ENCODE results near the gene CNMD. TPM values are rescaled to one million over a fixed set of nuclear protein-coding genes. Genes with fewer than 3 reads are reported as not detected.
"Not testable (repeated sequence)": the region's sequence is repeated elsewhere in the genome, so short reads cannot be mapped to it uniquely, and the experiment has no call there.

Gene CNMD
- total RNA-seq, 1 experiment from 2014 or later, result not detected

GRCh38 chr13:52746141-52746540 lies 6.5 kb upstream of the CNMD start:
- DNase-seq (ENCODE audit: low read depth), result no peak

- peak; percentile 39 for DNase-seq (ENCODE audit: low read depth)
Measured at GRCh38 chr13:52744842-52745375, 5.3 kb upstream of the CNMD start.

- DNase-seq (ENCODE audit: low read depth), result peak; percentile 18
Measured at GRCh38 chr13:52743988-52744387, 4.4 kb upstream of the CNMD start.

- DNase-seq (ENCODE audit: low read depth), result no peak
Measured at GRCh38 chr13:52743569-52743968, 3.9 kb upstream of the CNMD start.

DNA sequence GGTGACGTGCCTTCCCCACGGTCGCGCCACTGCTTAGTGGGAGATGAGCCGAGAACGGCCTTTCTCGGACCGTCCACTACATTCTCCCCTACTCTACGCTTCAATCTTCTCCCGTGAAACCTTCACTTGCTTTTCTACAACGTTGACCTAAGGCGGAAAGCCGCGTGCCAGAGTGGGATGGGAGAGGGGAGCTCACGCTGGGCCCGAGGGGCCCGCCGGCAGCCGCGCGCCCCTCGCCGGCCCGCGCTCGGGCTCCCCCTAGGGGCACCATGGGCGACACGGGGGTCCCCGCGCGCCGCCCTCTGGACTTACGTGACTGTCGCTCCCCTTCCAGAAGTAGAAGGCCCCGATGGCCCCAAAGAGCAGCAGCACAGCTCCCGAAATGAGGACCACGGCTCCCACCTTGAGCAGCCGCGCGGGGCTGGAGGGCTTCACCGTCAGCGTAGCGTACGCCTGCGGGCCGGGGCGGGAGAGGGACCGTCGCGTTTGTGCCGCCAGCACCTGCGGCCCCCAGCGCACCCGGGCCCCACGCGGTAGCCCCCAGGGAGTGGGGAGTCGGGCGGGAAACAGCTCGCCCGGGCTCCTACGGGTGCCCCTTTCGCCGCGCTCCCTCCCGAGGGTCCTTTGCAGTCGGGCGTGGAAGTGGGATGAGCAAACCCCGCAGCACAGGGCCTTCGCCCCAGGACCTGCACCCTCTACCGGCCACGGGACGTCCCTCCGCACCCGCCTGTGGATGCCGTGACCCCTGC lies 727 bp downstream of the CNMD start:
- no peak for DNase-seq (ENCODE audit: low read depth)

DNA sequence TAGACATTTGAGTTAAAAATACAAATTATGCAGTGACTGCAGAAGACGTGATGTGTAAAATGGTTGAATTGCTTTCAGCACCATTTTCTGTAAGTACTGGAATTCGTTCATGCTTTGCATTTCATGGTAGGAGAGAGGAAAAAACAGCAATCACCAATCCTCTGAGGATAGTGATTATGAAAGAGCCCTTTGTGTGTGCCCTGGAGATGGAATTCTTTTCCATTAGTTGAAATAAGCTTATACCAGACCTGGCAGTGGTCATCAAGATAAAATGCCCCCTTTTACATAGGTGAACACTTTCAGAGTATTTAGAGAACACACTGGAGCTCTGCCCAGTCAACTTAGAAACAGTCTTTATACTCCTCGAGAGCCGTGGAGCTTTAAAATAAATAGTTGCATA lies 1.7 kb downstream of the CNMD start:
- DNase-seq (ENCODE audit: low read depth), result no peak

GRCh38 chr13:52737451-52737850 lies 2.2 kb downstream of the CNMD start:
- no peak for DNase-seq (ENCODE audit: low read depth)

DNA sequence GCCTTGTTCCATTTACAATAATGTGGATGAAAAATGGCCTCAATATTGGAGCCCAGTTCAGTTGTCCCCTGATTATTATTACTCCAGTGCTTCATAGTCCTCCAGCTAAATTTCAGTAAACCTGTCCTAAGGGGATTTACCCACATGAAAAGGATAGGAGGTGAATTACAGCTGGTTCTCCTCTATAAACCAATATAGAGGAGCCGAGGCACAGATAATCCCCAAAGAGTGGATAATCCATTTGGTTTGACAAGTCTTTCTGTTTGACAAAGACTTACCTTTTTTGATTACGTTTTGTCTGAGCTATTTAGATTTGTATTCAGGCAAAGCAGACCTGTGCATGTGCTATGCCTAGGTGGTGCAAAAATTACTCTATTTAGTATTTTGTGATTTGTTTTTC lies 2.7 kb downstream of the CNMD start:
- DNase-seq (ENCODE audit: low read depth), result no peak

DNA sequence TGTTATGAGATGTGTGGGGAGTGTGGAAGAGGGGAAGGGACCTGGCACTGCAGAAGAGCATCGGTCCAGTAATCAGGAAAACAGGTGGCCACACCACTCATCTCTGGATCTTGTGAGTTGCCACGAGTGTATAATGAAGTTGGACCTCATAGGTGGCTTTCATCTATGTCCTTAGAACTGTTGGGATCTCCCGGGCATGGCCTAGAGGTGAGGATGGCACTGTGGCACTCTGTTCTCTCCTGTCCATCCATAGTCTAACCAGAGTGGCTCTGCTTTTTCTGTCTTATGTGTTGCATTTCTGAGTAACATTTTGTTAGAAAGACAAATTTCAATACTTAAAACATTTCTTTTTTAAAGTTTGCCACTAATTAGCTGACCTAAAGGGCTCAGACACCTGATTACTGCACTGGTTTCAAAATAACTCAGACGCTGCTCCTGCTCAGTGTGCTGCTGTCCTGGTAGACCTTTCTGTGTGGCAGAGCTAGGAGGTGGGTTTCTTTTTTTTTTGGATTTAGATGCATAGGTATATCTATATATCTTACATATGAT lies 5.5 kb downstream of the CNMD start:
- DNase-seq (ENCODE audit: low read depth), result no peak

DNA sequence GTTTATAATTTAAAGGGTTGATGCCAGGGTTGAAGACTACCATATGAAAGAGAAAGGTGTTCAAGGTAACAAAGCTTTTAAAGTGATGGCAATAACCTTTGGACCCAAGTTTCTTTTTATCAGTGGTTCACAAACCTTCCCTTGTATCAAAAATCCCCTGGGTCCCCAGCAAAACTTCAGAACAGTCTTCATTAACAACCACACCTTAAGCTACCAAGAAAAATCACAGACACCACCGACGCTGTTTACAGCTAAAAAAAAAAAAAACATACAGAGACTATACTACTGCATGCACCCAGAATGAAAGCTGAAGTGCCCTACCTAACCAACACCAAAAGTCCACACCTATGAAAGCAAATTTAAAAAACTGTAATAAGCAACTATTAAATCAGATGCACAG lies 13.4 kb downstream of the CNMD start:
- DNase-seq (ENCODE audit: low read depth), result no peak

DNA sequence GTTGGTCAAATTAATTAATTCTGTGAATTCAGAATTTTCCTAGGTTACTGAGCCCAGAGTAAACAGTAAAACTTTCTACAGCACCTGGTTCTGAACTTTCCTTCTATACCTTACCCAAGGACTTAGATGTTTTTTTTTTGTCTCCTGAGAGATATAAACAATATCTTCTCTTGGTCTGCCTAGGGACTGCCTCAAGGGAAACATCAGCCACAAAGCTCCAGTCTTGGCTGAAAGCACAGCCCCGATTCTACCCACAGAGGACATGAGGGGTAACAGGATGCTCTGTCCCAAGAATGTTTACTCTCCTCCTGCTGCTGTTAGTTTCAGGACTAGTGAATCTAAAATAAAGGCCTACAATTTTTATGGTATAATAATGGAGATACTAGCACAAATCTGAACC lies 14.3 kb downstream of the CNMD start:
- no peak for DNase-seq (ENCODE audit: low read depth)

DNA sequence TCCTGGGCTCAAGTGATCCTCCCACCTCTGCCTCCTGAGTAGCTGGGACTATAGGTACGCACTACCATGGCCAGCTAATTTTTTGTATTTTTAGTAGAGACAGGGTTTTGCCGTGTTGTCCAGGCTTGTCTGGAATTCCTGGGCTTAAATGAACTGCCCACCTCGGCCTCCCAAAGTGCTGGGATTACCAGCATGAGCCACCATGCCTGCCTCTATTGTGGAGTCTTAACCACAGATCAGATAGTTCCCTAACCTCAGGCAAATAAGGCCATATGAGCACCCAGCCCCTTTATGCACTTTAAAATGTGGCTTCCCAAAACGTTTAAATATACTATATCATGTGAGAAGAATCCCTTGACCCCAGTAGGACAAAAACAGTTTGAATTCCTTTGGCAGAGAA lies 16.4 kb downstream of the CNMD start:
- DNase-seq (ENCODE audit: low read depth), result no peak

DNA sequence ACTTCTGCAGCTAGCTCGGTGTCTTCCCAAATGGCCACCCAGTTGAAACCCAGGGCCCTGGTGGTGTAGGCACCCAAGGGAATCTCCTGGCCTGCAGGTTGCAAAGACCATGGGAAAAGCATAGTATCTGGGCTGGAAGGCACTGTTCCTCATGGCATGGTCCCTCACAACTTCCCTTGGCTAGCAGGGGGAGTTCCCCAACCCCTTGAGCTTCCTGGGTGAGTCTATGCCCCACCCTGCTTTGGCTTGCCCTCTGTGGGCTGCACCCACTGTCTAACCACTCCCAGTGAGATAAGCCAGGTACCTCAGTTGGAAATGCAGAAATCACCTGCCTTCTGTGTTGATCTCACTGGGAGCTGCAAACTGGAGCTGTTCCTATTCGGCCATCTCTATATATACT lies 18.3 kb downstream of the CNMD start:
- DNase-seq (ENCODE audit: low read depth), result not testable (repeated sequence)

GRCh38 chr13:52720904-52721303 lies 18.7 kb downstream of the CNMD start:
- peak; percentile 42 for DNase-seq (ENCODE audit: low read depth)

DNA sequence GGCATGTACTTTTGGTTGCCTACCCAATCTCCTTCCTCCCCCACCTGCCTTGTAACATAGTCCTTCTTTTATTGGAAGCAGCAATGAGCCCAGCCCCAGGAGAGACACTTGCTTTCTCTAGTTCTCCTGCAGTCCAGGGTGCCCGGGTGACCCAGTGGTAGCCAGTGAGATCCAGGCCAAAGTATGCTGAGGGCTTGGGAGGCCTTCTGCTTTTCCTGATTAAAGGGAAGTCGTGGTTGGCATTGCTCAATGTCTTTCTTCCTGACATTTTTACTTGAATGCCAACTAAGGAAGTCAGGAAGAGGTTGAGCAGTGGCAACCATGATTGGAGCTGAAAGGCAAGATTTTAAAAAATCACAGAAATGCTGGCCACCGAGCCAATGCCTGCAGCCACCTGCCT lies 25.7 kb downstream of the CNMD start:
- DNase-seq (ENCODE audit: low read depth), result peak; percentile 27

DNA sequence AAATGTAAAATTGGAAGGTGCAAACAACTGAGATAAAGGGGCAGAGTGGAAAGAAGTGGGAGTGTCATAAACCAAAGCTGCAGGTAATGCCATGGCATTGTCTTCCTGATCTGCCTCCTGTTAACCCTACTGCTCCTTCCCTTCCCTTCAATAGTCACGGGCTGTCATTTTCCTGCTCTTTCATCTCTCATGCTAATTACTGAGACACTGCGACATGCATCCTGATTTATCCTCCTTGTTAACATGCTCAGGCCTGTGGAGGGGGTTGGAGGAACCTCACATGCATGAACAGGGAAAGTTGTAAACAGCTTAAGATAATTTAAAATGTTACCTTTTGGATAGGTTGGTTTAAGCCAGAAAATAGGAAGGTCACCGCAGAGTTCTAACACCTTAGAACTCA lies 27.2 kb downstream of the CNMD start:
- no peak for DNase-seq (ENCODE audit: low read depth)

GRCh38 chr13:52711286-52711685 lies 28.3 kb downstream of the CNMD start:
- DNase-seq (ENCODE audit: low read depth), result no peak

DNA sequence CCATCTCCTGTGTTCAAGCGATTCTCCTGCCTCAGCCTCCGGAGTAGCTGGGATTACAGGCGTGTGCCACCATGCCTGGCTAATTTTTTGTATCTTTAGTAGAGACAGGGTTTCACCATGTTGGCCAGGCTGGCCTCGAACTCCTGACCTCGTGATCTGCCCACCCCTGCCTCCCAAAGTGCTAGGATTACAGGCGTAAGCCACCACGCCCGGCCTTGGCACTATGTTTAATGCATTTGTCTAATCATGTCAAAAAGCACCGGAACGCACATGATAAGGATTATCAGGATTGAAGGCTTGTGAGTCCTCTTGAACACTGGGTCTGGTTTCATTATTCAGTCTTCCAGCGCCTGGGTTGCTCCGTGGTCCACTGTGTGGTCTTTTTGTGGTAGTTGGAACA lies 31.4 kb downstream of the CNMD start:
- not testable (repeated sequence) for DNase-seq (ENCODE audit: low read depth)

- peak; percentile 26 for DNase-seq (ENCODE audit: low read depth)
Measured at GRCh38 chr13:52707375-52707774, 32.2 kb downstream of the CNMD start.

DNA sequence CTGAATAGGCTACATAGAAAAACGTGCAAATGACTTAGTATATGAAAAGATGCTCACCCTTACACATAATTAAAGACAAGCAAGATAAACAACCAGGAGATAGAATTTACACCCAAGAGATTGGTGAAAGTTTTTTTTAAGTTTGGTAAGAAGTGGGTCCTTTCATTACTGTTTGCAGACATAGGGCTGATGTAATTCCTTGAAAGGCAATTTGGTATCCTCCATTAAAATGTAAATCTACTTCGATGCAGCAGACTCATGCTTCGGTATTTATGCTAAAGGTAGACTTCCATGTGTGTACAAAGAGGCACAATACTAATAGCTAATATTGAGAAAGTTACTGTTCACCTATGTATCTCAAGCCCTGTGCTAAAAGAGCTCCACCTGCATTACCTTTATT lies 33.5 kb downstream of the CNMD start:
- DNase-seq (ENCODE audit: low read depth), result no peak

DNA sequence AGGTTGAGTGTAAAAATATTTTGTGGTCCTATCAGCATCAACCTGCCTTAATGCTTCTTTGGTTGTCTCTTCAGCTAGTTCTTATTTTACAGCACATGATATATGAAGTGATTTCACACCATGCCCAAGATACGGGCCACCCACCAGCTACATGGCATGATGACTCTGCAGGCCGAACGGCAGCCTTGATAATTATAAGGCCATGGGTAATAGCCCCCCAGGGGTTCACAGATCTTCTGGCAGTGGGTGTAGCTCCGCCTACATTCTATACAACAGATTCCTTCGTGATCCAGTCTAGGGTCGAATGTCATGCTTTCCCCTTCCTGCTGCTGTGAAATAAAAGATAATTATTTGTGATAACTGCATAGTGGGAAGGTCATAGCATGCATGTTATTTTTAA lies 36.1 kb downstream of the CNMD start:
- DNase-seq (ENCODE audit: low read depth), result no peak

DNA sequence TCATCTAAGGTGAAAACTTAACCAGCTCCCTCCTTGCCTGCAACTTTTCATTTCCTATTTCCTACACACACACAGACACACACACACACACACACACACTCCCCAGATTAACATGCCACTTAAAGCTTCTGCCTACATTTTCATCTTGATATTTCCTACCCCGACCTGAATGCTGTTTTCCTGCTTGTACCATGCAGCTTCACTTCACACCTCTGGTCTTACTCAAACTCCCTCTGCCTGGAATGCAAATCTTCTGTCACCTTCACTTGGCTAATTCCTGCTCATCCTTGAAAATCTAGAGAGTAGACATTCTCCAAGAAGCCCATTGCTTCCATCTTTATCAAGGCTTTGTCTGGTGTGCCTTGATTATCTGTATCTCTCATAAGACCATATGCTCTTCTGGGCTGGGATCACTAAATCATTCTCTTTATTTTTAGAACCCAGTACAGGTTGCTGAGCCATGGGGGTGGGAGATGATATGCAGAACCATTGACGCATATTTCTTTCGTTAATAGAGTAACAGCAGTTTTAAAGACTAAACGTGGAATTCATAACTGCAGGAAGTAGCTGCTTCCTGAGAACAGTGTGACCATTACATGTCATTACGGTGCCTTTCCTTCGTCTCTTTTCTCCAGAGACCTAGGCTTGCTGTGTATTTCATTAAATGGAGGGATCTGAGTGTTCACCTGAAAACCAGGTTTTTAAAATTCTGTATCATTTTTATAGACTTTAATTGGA lies 37.7 kb downstream of the CNMD start:
- no peak for DNase-seq (ENCODE audit: low read depth)

All from HT1080 (cell line).